ENCODE measurements around the gene ATF4.

ATF4 gene

DNA sequence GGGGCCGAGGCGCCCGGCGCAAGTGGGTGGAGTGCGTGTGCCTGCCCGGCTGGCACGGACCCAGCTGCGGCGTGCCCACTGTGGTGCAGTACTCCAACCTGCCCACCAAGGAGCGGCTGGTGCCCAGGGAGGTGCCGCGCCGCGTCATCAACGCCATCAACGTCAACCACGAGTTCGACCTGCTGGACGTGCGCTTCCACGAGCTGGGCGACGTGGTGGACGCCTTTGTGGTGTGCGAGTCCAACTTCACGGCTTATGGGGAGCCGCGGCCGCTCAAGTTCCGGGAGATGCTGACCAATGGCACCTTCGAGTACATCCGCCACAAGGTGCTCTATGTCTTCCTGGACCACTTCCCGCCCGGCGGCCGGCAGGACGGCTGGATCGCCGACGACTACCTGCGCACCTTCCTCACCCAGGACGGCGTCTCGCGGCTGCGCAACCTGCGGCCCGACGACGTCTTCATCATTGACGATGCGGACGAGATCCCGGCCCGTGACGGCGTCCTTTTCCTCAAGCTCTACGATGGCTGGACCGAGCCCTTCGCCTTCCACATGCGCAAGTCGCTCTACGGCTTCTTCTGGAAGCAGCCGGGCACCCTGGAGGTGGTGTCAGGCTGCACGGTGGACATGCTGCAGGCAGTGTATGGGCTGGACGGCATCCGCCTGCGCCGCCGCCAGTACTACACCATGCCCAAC is 32.4 kb upstream of the ATF4 start:
- Histone ChIP-seq H3K4me3 (ENCODE audit: low read depth, low read length) (no peak overlapping the region), H3K36me3 (replicated peaks) (no peaks in the 10 kb centered on the region), H3K27ac (no peak overlapping the region), H3K27me3 (replicated peaks) (no peaks in the 10 kb centered on the region)
- TF ChIP-seq, protein P1, sequence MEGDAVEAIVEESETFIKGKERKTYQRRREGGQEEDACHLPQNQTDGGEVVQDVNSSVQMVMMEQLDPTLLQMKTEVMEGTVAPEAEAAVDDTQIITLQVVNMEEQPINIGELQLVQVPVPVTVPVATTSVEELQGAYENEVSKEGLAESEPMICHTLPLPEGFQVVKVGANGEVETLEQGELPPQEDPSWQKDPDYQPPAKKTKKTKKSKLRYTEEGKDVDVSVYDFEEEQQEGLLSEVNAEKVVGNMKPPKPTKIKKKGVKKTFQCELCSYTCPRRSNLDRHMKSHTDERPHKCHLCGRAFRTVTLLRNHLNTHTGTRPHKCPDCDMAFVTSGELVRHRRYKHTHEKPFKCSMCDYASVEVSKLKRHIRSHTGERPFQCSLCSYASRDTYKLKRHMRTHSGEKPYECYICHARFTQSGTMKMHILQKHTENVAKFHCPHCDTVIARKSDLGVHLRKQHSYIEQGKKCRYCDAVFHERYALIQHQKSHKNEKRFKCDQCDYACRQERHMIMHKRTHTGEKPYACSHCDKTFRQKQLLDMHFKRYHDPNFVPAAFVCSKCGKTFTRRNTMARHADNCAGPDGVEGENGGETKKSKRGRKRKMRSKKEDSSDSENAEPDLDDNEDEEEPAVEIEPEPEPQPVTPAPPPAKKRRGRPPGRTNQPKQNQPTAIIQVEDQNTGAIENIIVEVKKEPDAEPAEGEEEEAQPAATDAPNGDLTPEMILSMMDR (IDR thresholded peaks at IDR 0.05; ENCODE audit: low read depth, low read length, missing control alignments) = no peak
- DNase-seq = no peak
- in situ Hi-C loops (cut with HindIII; ENCODE audit: low pct_ligation_motif_present, low sequenced_read_pairs) = no loop called here

DNA sequence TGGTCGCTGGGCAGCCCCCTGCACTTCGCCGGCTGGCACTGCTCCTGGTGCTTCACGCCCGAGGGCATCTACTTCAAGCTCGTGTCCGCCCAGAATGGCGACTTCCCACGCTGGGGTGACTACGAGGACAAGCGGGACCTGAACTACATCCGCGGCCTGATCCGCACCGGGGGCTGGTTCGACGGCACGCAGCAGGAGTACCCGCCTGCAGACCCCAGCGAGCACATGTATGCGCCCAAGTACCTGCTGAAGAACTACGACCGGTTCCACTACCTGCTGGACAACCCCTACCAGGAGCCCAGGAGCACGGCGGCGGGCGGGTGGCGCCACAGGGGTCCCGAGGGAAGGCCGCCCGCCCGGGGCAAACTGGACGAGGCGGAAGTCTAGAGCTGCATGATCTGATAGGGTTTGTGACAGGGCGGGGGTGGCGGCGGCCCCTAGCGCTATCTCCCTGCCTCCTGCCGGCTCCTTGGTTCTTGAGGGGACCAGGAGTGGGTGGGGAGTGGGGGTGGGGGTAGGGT is 31.7 kb upstream of the ATF4 start:
- H3K27me3 ChIP-seq (replicated peaks) = no peaks in the 10 kb centered on the region
- H3K4me3 ChIP-seq (ENCODE audit: low read depth, low read length) = no peak overlapping the region
- in situ Hi-C loops (cut with HindIII; ENCODE audit: low pct_ligation_motif_present, low sequenced_read_pairs) = no loop called here
- TF ChIP-seq, protein P1 (IDR thresholded peaks at IDR 0.05; ENCODE audit: low read depth, low read length, missing control alignments) = no peak
- H3K36me3 ChIP-seq (replicated peaks) = no peaks in the 10 kb centered on the region
- no peak overlapping the region for H3K27ac ChIP-seq
- DNase-seq = no peak

DNA sequence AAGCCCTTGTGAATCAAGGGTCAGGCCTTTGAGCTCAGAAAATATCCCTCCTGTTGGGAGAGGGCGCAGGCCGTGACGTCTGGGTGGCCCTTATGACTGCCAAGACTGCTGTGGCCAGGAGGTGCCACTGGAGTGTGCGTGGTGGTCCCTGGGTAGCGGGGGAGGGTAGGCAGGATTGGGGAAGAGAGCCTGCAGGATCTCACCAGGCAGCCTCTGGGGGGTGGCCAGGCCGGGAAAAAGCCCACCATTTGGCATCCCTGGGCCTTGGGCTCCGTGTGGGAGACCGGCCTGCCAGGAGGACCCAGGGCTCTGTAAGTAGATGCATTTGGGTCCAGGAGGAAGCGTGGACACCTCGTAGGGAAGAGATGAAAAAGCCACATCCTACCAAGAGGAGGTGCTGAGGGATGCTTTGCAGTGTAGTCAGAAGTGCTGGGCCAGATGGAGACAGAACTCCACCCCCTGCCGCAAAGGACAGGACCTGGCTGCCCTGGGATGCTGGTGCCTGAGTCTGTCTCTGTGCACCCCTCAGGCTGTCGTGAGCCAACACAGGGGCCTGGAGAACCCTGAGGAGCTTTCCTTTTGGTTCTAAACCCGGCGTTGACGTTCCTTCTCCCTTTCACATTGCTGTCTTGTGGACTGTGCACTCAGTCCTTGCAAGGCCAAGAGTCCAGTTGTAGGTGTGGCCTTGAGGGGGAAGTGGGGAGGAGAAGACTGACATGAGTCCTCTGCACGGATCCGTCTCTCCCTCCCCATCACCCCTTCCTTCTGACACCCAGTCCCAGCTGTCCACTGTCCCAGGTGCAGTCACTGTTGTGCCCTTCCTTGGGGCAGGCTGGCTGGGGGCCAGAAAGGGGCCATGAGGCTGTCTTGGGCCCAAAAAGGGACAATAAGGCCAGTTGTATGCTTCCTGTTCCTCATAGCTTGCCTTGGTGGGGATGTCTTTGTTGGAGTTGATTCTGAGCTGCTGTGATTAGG is 31.0 kb upstream of the ATF4 start:
- H3K27ac ChIP-seq = no peak overlapping the region
- DNase-seq = no peak
- H3K36me3 ChIP-seq (replicated peaks) = no peaks in the 10 kb centered on the region
- no peak overlapping the region for H3K4me3 ChIP-seq (ENCODE audit: low read depth, low read length)
- TF ChIP-seq, protein P1 (IDR thresholded peaks at IDR 0.05; ENCODE audit: low read depth, low read length, missing control alignments) = no peak
- no peaks in the 10 kb centered on the region for H3K27me3 ChIP-seq (replicated peaks)
- in situ Hi-C loops (cut with HindIII; ENCODE audit: low pct_ligation_motif_present, low sequenced_read_pairs) = no loop called here

DNA sequence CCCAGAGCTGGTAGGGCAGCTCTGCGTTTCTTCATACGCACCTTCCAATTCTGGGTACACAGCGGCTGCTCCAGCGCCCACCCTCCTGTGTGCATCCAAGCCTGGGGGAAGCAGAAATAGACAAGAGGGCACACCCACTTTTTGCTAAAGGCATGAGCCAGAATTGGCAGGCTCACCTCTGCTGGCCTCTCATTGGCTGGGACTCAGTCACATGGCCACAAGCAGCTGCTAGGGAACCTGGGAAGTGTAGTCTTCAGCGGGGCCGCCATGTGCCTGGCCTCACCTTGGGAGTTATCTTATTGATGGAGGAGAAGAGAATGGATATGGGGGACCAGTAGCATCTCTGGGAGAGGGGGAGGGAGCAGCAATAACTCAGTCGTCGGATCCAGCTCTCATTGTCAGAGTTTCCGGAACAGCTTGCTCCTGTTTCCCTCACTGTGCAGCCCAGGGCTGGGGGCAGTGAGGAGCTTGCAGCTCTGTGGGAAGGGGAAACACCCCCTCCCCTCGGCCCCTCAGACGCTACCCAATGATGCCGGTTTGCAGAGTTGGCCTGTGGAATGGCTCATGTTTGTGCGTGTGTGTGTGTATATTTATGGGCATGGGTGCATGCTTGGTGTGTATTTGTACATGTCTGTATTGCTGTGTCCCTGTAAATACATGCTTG is 30.1 kb upstream of the ATF4 start:
- peak; percentile 61 for DNase-seq
- in situ Hi-C loops (cut with HindIII; ENCODE audit: low pct_ligation_motif_present, low sequenced_read_pairs) = no loop called here
- TF ChIP-seq, protein P1 (IDR thresholded peaks at IDR 0.05; ENCODE audit: low read depth, low read length, missing control alignments) = no peak
- Histone ChIP-seq H3K4me3 (ENCODE audit: low read depth, low read length) (no peak overlapping the region), H3K27me3 (replicated peaks) (no peaks in the 10 kb centered on the region), H3K36me3 (replicated peaks) (no peaks in the 10 kb centered on the region), H3K27ac (no peak overlapping the region)

DNA sequence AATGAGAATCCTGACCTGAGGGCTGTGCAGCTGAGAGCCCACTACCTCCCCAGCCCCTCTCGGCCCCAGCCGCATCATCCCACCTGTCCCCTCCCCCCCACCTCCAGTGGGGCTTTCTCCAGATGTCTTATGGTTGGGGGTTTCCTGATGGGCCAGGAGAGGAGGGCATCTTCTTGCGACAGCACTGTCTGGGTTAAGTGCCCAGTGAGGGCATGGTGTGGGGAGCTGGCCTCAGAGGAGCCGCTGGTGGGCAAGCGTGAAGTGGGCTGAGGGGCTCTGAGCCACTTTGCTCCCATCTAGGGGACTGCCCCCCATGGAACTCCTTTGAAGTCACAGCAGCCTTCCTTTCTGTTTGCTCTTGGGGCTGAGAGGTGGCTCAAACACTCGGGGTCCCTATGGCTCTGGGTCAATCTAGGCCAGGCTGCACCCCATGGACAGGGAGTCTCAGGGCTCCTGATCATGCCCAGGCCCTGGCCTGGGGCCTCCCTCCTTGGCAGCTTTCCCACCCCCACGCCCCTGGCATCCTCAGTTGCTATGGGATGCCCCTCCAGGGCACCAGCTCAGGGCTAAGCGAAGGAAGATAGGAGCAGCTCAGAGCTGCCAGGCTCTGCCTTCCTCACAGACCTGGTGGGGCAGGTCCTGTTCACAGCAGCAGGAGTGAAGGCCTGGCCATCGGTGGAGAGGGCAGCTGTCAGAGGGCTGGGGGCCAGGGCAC is 29.2 kb upstream of the ATF4 start:
- H3K27ac ChIP-seq = no peak overlapping the region
- TF ChIP-seq, protein P1 (IDR thresholded peaks at IDR 0.05; ENCODE audit: low read depth, low read length, missing control alignments) = no peak
- no peak overlapping the region for H3K4me3 ChIP-seq (ENCODE audit: low read depth, low read length)
- no peaks in the 10 kb centered on the region for H3K36me3 ChIP-seq (replicated peaks)
- no peak for DNase-seq
- in situ Hi-C loops (cut with HindIII; ENCODE audit: low pct_ligation_motif_present, low sequenced_read_pairs) = no loop called here
- H3K27me3 ChIP-seq (replicated peaks) = no peaks in the 10 kb centered on the region

All from brain microvascular endothelial cell (primary cell).